Suprapubic skin (tissue), 3 donors: Measurements from ENCODE around the gene ACD.

ENCODE experiments used
- CTCF ChIP-seq, 2 donors: fragments of 200-600 bp in 1 of 2; fragments of 450-650 bp in 1 of 2; sonication (generic) in 1 of 2; IDR thresholded peaks; one replicate each; pipeline ENCODE4 v1.5.1; 2016 to 2019; ENCODE audit warnings: antibody characterized with exemption in 2 of 2, mild to moderate bottlenecking in 1 of 2, moderate library complexity in 1 of 2
- POLR2A ChIP-seq, 2 donors: fragments of 450-650 bp; IDR thresholded peaks; one replicate each; pipeline ENCODE4 v1.6.1; 2017; ENCODE audit warnings: antibody characterized with exemption in 2 of 2, mild to moderate bottlenecking in 2 of 2, moderate library complexity in 2 of 2

- TF ChIP-seq POLR2A (IDR thresholded peaks at IDR 0.05) = no peak
- no peak for TF ChIP-seq CTCF (IDR thresholded peaks at IDR 0.05)
Measured at GRCh38 chr16:67663877-67664222, 3.8 kb upstream of the ACD start.
